Measurements from ENCODE around the gene SLC8A2.
"Not testable (repeated sequence)": the region's sequence is repeated elsewhere in the genome, so short reads cannot be mapped to it uniquely, and the experiment has no call there.

SLC8A2 gene

DNA sequence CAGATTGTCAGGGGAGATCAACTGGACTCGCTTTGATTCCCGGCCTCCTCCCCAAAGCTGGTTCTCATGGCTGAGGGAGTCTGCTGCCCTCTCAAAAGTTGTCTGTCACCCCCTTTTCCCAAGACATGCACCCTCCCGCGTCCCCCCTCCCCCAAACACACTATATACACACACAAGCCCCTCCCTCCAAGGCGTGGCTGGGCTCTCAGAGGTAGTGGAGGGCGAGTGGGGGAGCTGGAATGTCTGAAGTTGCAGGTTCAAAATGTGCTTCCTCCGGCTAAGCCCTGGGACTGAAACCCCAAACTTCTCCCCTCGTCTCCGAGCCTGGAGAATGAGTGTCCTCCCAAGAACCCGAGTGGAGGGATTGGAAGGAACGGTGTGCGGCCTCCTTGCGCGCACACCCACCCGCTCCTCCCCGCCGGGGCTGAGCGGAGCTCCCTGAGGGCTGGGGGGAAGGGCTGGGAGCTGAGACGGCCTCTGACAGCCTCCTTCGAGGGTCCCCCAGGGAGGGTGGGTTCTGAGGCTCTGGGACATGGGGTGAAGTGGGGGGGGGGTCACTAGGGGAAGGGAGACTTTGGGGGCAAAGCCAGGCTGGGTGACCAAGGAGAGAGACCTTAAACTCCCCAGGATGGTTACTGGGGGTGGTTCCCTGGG is 42.4 kb downstream of the SLC8A2 start:
- no peak for DNase-seq (ENCODE audit: low spot score)

DNA sequence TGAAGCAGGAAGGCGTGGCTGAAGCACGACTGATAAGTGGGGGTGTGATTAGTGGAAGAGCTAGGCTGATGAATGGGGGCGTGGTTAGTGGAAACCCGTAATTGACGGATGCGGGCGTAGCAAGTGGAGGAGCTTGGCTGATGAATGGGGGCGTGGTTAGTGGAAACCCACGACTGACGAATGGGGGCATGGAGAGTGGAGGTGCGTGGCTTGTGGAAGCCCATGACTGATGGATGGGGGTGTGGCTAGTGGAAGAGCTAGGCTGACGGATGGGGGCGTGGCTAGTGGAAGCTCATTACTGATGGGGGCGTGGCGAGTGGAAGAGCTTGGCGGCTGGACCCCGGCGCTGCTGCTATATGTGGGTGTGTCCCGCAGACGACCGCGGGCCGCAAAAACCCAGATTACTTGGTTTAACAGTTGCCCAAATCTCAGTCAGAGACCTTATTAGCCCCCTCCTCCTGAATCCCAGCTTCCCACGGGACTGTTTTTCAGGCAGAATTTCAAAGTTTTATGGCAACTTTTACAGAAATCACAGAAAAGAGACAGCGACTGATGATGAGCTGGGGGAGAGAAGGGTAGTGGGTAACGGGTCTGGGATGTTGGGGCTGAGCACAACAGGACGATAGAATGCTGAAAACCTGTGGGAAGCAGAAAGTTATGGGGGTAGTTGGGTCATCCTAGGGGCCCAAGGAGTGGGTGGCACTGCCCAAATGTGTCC is 43.4 kb downstream of the SLC8A2 start:
- DNase-seq (ENCODE audit: low spot score) = peak; percentile 98

DNA sequence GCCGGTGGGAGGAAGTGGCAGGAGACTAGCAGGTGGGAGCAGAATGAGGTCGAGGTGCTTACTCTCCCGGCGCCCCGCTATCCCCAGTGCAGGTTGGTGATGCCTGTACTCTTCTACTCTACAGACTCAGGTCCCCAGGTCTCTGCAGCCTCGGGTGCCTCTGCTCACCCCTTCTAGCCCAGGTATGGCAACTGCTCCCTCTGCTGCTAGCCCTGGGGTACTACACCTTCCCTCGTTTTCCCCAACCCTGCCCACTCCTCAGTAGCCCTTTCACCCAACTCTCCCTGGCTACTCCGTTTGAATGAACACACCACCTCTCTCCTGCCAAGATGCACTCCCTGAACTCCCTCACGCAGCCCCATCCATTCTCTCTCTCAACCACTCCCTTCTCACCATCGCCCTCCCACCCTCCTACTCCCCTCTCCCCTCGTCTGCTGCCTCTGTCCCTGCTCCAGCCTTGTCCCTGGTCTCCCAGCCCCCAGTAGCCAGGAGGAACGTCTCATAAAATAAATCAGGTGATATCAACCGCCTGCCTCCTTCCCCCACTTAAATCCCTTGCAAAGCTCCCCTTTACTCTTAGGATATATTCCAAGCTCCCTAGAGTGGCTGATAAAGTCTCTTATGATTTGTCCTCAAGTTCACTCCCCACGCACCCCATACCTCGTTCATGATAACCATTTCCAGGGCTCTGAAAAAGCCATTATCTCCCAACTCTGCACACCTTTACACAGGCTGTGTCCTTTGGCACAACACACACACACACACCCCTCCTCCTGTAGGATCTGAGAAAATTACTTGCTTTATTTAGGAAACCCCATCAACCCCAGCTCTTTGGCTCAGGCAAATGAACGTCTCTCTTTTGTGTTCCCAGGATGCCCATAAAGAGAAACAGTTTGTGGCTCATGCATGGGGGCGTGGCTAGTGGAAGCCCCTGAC is 44.2 kb downstream of the SLC8A2 start:
- peak; percentile 80 for DNase-seq (ENCODE audit: low spot score)

DNA sequence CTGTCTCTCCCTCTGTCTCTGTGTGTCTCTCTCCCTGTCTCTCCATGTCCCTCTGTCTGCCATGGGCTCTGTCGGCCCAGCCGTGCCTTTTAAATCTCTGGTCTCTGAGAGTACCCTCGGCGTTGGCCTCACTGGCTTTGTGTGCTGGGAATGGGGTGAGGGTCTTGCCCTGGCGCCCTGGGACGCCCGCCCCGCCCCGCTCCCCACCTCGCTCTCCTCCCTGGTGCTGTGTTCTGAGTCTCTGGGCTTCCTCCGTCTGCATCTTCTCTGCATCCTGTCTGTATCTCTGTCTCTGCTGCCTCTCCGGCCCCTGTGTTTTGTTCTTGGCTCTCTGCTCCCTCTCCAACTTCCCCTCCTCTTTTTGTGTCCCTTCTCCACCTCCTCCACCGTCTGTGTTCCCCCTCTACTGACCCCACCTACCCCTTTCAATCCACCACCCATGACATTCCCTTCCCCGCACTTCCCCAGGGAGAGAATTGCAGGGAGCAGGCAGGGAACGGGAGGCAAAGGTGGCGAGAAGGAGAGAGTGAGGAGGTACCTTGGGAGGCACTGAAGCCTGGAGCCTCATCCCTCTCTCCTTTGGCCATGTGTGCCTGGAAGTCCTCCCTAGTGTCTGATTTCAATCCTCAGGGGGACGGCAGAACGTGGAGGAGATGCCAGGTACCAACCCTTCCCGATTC is 48.4 kb downstream of the SLC8A2 start:
- no peak for DNase-seq (ENCODE audit: low spot score)

DNA sequence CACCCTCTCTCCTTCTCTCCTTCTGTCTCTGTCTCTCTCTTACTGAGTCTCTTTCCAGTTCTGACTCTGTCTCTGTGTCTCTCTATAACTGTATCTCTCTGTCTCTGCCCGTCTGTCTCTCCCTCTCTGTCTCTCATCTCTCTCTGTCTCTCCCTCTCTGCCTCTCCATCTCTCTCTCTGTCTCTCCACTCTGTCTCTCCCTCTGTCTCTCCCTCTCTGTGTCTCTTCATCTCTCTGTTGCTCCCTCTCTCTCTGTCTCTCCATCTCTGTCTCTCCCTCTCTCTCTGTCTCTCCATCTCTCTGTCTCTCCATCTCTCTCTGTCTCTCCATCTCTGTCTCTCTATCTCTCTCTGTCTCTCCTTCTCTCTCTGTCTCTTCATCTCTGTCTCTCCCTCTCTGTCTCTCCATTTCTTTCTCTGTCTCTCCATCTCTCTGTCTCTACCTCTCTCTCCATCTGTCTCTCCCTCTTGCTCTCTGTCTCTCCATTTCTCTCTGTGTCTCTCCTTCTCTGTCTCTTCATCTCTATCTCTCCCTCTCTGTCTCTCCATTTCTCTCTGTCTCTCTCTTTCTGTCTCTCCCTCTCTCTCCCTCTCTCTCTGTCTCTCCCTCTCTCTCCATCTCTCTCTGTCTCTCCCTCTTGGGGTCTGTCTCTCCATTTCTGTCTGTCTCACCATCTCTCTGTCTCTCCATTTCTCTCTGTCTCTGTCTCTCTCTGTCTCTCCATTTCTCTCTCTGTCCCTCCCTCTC is 49.1 kb downstream of the SLC8A2 start:
- DNase-seq (ENCODE audit: low spot score) = no peak

DNA sequence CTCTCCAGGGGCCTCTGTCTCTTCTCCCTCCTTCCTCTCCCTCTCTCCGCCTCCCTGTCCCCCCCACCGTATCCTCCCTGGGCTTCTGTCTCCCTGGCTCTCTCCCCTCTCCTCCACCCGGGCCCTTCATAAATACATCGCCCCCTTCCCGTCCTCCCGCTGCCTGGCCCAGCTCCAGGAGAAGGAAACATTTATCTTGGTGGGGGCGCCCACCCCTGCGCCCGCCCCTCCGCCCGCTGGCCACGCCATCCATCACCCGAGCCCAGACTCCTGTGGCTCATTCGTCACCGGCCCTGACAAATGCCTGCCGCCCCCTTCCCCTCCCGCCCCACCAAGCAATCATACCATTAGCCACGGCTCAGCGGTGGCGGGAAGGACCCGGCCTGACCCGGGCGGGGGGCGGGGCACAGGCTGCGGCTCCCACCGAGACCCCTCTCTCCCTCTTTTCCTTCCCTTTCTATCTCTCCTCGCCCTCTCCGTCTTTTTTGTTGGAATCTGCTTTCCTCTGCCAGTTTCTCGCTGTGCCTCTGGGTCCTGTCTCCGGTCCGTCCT is 49.8 kb downstream of the SLC8A2 start:
- no peak for DNase-seq (ENCODE audit: low spot score)

DNA sequence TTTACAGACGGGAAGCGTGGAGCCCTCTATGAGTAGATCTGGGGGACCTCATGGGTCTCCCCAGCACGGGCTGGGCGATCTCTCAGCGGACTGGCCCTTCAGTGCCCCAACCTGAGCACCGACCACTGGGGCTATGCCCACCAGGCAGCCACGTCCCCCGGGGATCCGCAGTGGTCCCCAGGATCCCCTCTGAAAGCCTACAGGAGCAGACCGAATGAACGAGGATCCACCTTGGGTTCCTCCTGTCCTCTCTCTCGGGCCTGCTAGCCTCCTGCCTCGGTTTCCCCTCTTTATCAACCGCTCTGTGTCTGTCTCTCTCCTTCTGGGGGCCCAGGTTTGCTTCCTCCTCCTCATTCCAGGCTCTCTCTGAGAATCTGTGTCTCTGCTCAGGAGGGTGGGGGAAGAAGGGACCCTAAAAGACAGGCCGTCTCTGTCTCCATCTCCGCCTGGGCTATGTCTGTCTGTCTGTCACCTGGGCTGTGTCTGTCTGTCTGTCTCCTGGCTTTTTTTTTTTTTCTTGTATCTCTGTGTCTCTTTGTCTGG is 50.4 kb downstream of the SLC8A2 start:
- DNase-seq (ENCODE audit: low spot score) = no peak

DNA sequence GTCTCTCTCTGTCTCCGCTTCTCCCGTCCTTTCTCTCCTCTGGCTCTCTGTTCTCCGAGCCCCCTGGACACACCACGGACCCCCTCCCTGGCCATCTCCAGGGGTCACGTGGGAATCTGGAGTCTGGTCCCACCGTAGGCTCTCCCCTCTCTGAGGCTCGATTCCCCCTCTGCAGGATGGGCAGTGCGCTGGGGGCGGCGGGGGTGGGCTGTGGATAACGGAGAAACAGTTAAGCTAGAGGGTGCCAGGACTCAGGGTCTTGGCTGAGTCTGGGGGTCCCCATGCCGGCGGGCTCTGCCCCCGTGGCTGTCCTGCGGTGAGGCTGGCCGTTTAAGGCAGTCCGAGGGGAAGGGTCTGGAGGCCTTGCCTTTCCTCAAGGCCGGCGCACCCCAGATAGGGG is 51.9 kb downstream of the SLC8A2 start:
- DNase-seq (ENCODE audit: low spot score) = no peak

DNA sequence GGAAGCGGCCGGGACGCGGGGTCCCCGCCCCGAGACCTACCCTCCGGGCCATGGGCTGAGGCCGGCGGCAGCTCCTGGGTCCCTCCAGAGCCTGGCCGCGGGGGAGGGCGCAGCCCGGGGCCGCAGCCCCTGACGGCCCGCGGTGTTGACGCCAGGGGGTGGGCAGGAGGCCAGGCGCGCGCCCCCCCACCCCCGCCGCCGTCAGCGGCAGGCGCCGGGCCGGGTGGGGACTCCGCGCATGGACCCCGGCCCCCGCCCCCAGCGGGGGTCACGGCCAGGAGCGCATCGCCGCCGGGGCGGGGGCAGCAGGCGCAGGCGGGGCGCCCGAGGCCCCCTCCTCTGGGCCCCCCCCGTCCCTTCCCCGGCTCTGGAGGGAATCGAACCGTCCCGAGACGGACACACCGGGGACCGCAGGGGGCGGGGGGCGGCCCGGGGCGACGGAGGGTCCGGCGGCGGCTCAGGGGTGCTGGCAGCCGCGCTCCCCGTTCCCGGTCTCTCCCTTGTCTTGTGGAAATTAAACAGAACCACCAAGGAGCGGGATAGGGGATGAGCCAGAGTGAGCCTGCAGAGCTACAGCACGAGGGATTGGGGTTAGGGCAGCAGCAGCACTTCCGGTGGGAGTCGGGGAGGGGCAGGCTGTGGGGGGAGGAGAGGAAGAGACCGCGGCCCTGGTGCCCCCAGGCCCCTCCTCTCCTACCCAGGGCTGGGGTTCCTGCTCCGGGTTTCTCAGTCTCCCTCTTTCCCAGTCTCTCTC is 52.5 kb downstream of the SLC8A2 start, which contains the start of gene MEIS3:
TSS of gene MEIS3 (minus strand) at position 498 of the 754 bp plus-strand sequence. CDS start at position 52, 446 bp downstream.
- DNase-seq (ENCODE audit: low spot score) = no peak

DNA sequence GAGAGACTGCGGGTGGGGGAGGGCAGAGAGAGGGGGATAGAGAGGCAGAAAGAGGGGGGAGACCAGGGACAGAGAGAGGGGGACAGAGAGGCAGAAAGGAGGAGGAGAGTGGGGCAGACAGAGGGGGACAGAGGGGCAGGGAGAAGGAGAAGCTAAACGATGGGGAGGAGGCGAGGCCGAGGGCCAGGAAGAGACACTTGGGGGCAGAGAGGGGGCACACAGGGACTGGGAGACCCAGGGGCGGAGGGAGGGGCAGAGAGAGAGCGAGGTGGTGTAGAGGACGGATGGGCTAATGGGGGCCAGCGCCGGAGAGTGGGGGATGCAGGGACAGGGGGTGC is 53.0 kb downstream of the SLC8A2 start:
- DNase-seq (ENCODE audit: low spot score) = no peak

DNA sequence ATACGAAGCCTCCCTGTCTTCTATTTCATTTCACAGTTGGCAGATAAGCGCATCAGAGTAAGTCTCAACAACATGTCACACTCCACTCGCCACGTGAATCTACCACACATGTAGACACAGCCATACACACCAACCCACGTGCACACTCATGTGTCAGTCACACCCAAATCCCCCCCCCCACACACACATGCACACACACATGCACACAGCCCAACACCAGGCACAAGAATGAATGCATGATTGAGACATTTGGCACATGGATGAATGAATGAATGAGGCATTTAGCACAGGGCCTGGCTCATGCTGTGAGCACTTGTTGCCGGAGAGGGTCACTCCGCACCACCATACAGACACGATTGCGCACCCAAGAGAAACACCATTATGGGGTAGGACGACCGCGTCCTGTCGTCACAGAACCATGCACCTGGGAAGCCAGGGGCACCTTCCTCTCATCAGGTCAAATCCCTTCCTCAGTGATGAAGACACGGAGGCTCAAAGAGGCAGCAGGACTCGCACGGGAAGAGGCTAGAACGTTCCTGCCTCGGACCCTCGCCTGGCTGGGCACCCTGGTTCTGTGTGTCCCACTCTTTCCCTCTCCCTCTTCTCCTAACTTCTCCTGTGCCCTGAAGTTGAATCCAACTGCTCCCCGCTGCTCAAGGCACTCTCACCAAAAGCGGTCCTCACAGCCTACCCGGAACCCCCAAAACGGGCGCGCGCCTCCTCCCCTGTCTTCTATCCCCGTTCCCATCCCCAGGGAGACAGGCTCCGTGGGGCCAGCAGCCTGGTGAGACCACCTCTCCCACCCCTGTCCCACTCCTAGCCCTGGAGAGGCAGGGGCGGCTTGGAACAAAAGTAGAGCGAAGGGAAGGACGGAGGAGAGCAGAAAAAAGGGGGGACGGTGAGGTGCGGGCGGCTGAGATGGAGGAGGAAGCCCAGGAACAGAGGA is 53.7 kb downstream of the SLC8A2 start:
- DNase-seq (ENCODE audit: low spot score) = no peak

DNA sequence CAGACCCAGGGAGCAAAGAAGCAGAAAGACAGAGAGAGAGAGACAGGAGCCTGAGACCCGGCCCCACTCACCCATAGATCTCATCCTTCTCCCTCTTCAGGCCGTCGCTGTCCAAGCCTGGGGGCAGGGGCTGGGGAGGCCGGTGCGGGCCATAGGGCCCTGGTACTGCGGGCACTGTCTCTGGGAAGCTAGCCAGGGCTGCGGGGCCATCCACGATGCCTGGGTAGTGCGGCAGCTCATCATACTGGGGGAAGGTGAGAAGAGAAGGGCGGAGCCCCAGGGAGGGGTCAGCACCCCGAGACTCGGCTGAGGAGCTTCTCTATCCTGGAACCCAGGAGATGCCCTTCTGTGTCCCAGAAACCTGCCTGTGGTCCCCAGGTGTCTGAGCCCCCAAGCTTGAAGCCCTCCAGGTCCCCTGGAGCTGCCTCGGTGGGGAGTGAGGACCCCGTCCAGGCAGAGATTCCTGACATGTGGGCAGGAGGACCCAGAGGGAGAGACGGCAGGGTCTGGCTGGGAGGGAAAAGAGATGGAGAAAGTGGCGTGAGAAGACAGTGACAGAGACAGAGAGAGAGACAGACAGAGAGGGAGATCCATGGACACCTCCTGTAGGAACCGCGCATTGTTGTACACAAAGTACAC is 54.5 kb downstream of the SLC8A2 start:
- no peak for DNase-seq (ENCODE audit: low spot score)

DNA sequence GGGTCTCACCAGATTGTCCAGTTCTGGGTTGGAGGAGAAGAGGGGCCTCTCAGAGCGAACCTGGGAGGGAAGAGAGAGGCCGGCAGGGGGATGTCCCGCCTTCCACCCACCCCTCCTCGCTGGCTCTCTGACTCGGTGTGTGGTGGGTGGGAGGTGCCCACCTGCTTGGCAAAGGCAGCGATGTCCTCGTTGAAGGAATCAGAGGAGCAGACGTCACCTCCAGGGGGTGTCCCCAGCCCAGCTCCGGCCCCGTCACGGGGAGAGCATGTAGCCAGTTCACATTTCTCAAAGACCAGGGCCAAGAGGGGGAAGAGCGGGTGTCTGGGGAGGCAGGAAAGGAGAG is 55.1 kb downstream of the SLC8A2 start:
- DNase-seq (ENCODE audit: low spot score) = no peak

DNA sequence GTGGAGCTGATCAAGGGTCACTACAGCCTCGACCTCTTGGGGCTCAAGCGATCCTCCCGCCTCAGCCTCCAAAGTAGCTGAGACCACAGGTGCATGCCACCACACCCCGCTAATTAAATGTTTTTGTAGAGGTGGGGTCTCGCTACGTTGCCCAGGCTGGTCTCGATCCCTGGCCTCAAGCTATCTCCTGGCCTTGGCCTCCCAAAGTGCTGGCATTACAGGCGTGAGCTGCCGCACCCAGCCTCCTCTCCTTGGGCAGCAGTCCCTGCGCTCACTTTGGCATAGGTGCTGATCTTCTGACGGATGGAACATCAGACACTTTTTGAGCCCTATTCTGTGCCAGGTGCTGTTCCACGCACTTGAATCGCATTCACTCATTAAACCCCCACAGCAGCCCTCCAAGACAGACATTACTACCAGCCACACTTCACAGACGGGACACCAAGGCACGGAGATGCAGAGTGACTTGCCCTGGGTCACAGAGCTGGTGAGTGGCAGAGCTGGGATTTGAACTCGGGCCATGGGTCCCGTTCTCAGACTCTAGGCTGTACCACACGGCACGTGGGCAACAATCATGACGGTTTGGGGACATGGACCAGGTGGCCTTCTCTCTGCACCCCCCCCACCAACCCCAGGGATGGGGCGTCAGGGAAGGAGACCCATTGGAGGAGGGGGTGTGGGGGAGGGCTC is 55.6 kb downstream of the SLC8A2 start:
- DNase-seq (ENCODE audit: low spot score) = no peak

DNA sequence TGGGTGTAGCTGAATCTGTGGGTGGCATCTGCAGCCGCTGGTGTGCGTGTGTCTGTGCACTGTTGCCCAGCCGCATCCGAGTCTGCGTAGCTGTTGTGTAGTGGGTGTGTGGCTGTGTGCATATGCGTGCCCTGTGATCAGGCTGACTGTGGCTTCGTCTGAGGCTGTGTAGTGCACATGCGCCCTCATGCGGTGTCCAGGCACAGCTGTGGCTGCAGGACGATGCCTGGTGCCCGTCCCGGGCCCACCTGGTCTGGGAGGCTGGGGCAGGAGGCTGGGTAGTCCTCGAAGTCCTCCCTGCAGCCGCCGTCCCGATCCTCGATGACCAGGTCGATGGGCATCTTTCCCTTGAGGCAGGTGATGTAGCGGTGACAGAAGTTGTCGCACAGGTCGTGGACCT is 57.2 kb downstream of the SLC8A2 start:
- DNase-seq (ENCODE audit: low spot score) = no peak

DNA sequence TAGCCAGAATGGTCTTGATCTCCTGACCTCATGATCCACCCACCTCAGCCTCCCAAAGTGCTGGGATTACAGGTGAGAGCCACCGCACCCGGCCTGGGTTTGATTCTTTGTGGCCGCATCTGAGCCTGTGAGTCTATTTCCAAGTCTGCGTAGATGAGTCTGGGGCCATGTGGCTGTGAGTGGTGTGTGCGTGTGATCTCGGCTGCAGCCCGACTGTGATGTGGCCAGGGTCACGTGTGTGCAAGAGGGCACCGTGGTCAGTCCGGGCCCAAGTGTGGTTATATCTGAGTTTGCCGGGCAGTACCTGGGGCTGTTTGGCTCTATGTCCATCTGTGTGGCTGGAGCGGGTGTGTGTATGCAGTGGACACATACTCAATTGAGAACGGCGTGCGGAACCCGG is 57.8 kb downstream of the SLC8A2 start:
- no peak for DNase-seq (ENCODE audit: low spot score)

DNA sequence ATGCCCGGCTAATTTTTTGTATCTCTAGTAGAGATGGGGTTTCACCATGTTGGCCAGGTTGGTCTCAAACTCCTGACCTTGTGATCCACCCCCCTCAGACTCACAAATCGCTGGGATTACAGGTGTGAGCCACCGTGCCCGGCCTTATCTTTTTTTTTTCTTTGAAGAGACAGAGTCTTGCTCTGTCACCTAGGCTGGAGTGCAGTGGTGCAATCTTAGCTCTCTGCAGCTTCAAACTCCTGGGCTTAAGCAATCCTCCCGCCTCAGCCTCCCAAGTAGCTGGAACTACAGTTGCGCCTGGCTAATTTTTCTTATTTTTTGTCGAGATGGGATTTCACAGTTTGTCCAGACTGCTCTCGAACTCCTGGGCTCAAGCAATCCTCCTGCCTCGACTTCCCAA is 60.0 kb downstream of the SLC8A2 start:
- not testable (repeated sequence) for DNase-seq (ENCODE audit: low spot score)

DNA sequence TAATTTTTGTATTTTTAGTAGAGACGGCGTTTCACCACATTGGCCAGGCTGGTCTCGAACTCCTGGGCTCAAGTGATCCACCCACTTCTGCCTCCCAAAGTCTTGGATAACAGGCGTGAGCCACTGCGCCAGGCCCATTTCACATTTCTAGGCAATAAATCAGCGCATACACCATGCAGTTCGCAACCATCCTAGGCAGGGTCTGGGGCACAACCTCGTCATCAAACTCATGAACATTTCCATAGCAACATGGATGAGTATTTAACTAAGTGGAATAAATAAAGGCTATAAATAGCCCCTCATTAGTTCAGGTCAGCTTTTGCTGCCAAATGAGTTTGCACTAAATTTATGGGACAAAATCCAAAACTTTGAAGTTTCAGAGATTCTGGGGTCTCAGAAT is 60.6 kb downstream of the SLC8A2 start:
- no peak for DNase-seq (ENCODE audit: low spot score)
